ENCODE measurements around the gene KAZN. TPM values are rescaled to one million over a fixed set of nuclear protein-coding genes. Genes with fewer than 3 reads are reported as not detected.

Gene KAZN
- total RNA-seq, 2 donors from 2014 or later, result 0.46 to 0.58 TPM

- ATAC-seq (replicated peaks in 1 of 2) (no peak), DNase-seq (no peak)
- Mint-ChIP-seq H3K36me3 (ENCODE audit: insufficient read depth in 2 of 2) (no peaks in the 10 kb centered on the region), H3K27me3 (ENCODE audit: low read depth) (no peaks in the 10 kb centered on the region), H3K9me3 (no peaks in the 10 kb centered on the region), H3K4me1 (ENCODE audit: low read depth) (no peaks in the 10 kb centered on the region), H3K4me3 (no peak overlapping the region), H3K27ac (no peak overlapping the region)
These were observed 283.5 kb downstream of the KAZN start for GRCh38 chr1:14881775-14882672.

GRCh38 chr1:14884614-14885175 lies 286.2 kb downstream of the KAZN start:
- H3K36me3 Mint-ChIP-seq (ENCODE audit: insufficient read depth in 2 of 2), result no peaks in the 10 kb centered on the region
- H3K4me1 Mint-ChIP-seq (ENCODE audit: low read depth), result no peaks in the 10 kb centered on the region
- ATAC-seq (replicated peaks in 1 of 2) (no peak), DNase-seq (no peak)
- H3K27ac Mint-ChIP-seq, result no peak overlapping the region
- H3K9me3 Mint-ChIP-seq, result no peaks in the 10 kb centered on the region
- H3K27me3 Mint-ChIP-seq (ENCODE audit: low read depth), result no peaks in the 10 kb centered on the region
- H3K4me3 Mint-ChIP-seq, result no peak overlapping the region

- H3K9me3 Mint-ChIP-seq, result no peaks in the 10 kb centered on the region
These were observed 288.6 kb downstream of the KAZN start for GRCh38 chr1:14887044-14887566.

GRCh38 chr1:14887764-14888350 lies 289.4 kb downstream of the KAZN start:
- Mint-ChIP-seq H3K27ac (no peak overlapping the region), H3K4me1 (ENCODE audit: low read depth) (no peaks in the 10 kb centered on the region), H3K36me3 (ENCODE audit: insufficient read depth in 2 of 2) (no peaks in the 10 kb centered on the region)

More at GRCh38 chr1:14887044-14887566, 288.6 kb downstream of the KAZN start:
- no peaks in the 10 kb centered on the region for H3K27me3 Mint-ChIP-seq (ENCODE audit: low read depth)
- DNase-seq, result no peak
- H3K36me3 Mint-ChIP-seq (ENCODE audit: insufficient read depth in 2 of 2), result no peaks in the 10 kb centered on the region
- ATAC-seq (replicated peaks in 1 of 2), result no peak
- no peaks in the 10 kb centered on the region for H3K4me1 Mint-ChIP-seq (ENCODE audit: low read depth)
- H3K4me3 Mint-ChIP-seq, result no peak overlapping the region
- H3K27ac Mint-ChIP-seq, result no peak overlapping the region

GRCh38 chr1:14888374-14888773 lies 289.9 kb downstream of the KAZN start:
- no peaks in the 10 kb centered on the region for H3K9me3 Mint-ChIP-seq
- no peaks in the 10 kb centered on the region for H3K4me1 Mint-ChIP-seq (ENCODE audit: low read depth)
- H3K27me3 Mint-ChIP-seq (ENCODE audit: low read depth), result no peaks in the 10 kb centered on the region
- no peak overlapping the region for H3K27ac Mint-ChIP-seq
- H3K4me3 Mint-ChIP-seq, result no peak overlapping the region
- DNase-seq (no peak), ATAC-seq (replicated peaks in 1 of 2) (no peak)
- no peaks in the 10 kb centered on the region for H3K36me3 Mint-ChIP-seq (ENCODE audit: insufficient read depth in 2 of 2)

More at GRCh38 chr1:14887764-14888350, 289.4 kb downstream of the KAZN start:
- Mint-ChIP-seq H3K9me3 (no peaks in the 10 kb centered on the region), H3K4me3 (no peak overlapping the region), H3K27me3 (ENCODE audit: low read depth) (no peaks in the 10 kb centered on the region)
- ATAC-seq (replicated peaks in 1 of 2), result no peak
- DNase-seq, result no peak

GRCh38 chr1:14889825-14890440 lies 291.4 kb downstream of the KAZN start:
- H3K9me3 Mint-ChIP-seq, result no peaks in the 10 kb centered on the region
- no peaks in the 10 kb centered on the region for H3K4me1 Mint-ChIP-seq (ENCODE audit: low read depth)
- no peak overlapping the region for H3K27ac Mint-ChIP-seq
- ATAC-seq (replicated peaks in 1 of 2) (no peak), DNase-seq (no peak)
- no peaks in the 10 kb centered on the region for H3K36me3 Mint-ChIP-seq (ENCODE audit: insufficient read depth in 2 of 2)
- no peak overlapping the region for H3K4me3 Mint-ChIP-seq
- H3K27me3 Mint-ChIP-seq (ENCODE audit: low read depth), result no peaks in the 10 kb centered on the region

GRCh38 chr1:14891991-14892390 lies 293.5 kb downstream of the KAZN start:
- H3K4me1 Mint-ChIP-seq (ENCODE audit: low read depth), result no peaks in the 10 kb centered on the region
- no peak overlapping the region for H3K4me3 Mint-ChIP-seq
- no peak for ATAC-seq (replicated peaks in 1 of 2)
- no peaks in the 10 kb centered on the region for H3K27me3 Mint-ChIP-seq (ENCODE audit: low read depth)
- no peaks in the 10 kb centered on the region for H3K9me3 Mint-ChIP-seq
- H3K27ac Mint-ChIP-seq, result no peak overlapping the region
- no peaks in the 10 kb centered on the region for H3K36me3 Mint-ChIP-seq (ENCODE audit: insufficient read depth in 2 of 2)
- no peak for DNase-seq

GRCh38 chr1:14894811-14895560 lies 296.5 kb downstream of the KAZN start:
- no peaks in the 10 kb centered on the region for H3K9me3 Mint-ChIP-seq
- H3K27ac Mint-ChIP-seq, result no peak overlapping the region
- no peak overlapping the region for H3K4me3 Mint-ChIP-seq
- H3K4me1 Mint-ChIP-seq (ENCODE audit: low read depth), result no peaks in the 10 kb centered on the region
- H3K36me3 Mint-ChIP-seq (ENCODE audit: insufficient read depth in 2 of 2), result no peaks in the 10 kb centered on the region
- DNase-seq, result no peak
- H3K27me3 Mint-ChIP-seq (ENCODE audit: low read depth), result no peaks in the 10 kb centered on the region
- no peak for ATAC-seq (replicated peaks in 1 of 2)

- H3K27me3 Mint-ChIP-seq (ENCODE audit: low read depth), result peaks cover 1% of the 10 kb centered on the region
- H3K36me3 Mint-ChIP-seq (ENCODE audit: insufficient read depth in 2 of 2), result no peaks in the 10 kb centered on the region
- no peaks in the 10 kb centered on the region for H3K4me1 Mint-ChIP-seq (ENCODE audit: low read depth)
- ATAC-seq (replicated peaks in 1 of 2) (no peak), DNase-seq (no peak)
- H3K9me3 Mint-ChIP-seq, result no peaks in the 10 kb centered on the region
- no peak overlapping the region for H3K4me3 Mint-ChIP-seq
- no peak overlapping the region for H3K27ac Mint-ChIP-seq
These were observed 297.2 kb downstream of the KAZN start for GRCh38 chr1:14895727-14896126.

- no peak for DNase-seq
- Mint-ChIP-seq H3K9me3 (no peaks in the 10 kb centered on the region), H3K27me3 (ENCODE audit: low read depth) (peaks cover 8% of the 10 kb centered on the region), H3K4me3 (no peak overlapping the region), H3K4me1 (ENCODE audit: low read depth) (no peaks in the 10 kb centered on the region), H3K27ac (no peak overlapping the region), H3K36me3 (ENCODE audit: insufficient read depth in 2 of 2) (no peaks in the 10 kb centered on the region)
- ATAC-seq (replicated peaks in 1 of 2), result no peak
These were observed 298.0 kb downstream of the KAZN start for GRCh38 chr1:14896381-14897079.

GRCh38 chr1:14897080-14897449 lies 298.6 kb downstream of the KAZN start:
- Mint-ChIP-seq H3K9me3 (no peaks in the 10 kb centered on the region), H3K27ac (no peak overlapping the region), H3K27me3 (ENCODE audit: low read depth) (peaks cover 8% of the 10 kb centered on the region), H3K4me1 (ENCODE audit: low read depth) (no peaks in the 10 kb centered on the region), H3K4me3 (no peak overlapping the region), H3K36me3 (ENCODE audit: insufficient read depth in 2 of 2) (no peaks in the 10 kb centered on the region)
- DNase-seq, result no peak
- ATAC-seq (replicated peaks in 1 of 2), result no peak

GRCh38 chr1:14897547-14897946 lies 299.1 kb downstream of the KAZN start:
- H3K27me3 Mint-ChIP-seq (ENCODE audit: low read depth), result peaks cover 8% of the 10 kb centered on the region
- H3K36me3 Mint-ChIP-seq (ENCODE audit: insufficient read depth in 2 of 2), result no peaks in the 10 kb centered on the region
- no peaks in the 10 kb centered on the region for H3K9me3 Mint-ChIP-seq
- H3K27ac Mint-ChIP-seq, result no peak overlapping the region
- H3K4me1 Mint-ChIP-seq (ENCODE audit: low read depth), result no peaks in the 10 kb centered on the region
- ATAC-seq (replicated peaks in 1 of 2) (no peak), DNase-seq (no peak)
- no peak overlapping the region for H3K4me3 Mint-ChIP-seq

Data from activated T-cell treated with anti-CD3 and anti-CD28 coated beads, Interleukin-2, amount 50 U/mL, for 72 hours (primary cell).